Keratinocyte (primary cell): ENCODE results near the gene HOXB4.

Experiments
- EZH2 ChIP-seq: IDR thresholded peaks from one replicate; pipeline ENCODE4 v1.6.1; 2012; ENCODE audit warnings: inconsistent platforms, mild to moderate bottlenecking, low read length, moderate library complexity
- TF ChIP-seq, protein P1 (sequence below), 3 experiments: IDR thresholded peaks in 1 of 3; conservative IDR thresholded peaks in 1 of 3; optimal IDR thresholded peaks in 1 of 3; 2 replicates in 2 of 3; 3 replicates in 1 of 3; pipeline versions ENCODE3 to v1.5.1; 2011; ENCODE audit warnings: low read length in 3 of 3, mild to moderate bottlenecking in 3 of 3, moderate library complexity in 2 of 3, control low read depth in 1 of 3, inconsistent platforms in 1 of 3; ENCODE audit not compliant: insufficient read depth in 2 of 3; ENCODE audit errors: extremely low read depth in 1 of 3

DNA sequence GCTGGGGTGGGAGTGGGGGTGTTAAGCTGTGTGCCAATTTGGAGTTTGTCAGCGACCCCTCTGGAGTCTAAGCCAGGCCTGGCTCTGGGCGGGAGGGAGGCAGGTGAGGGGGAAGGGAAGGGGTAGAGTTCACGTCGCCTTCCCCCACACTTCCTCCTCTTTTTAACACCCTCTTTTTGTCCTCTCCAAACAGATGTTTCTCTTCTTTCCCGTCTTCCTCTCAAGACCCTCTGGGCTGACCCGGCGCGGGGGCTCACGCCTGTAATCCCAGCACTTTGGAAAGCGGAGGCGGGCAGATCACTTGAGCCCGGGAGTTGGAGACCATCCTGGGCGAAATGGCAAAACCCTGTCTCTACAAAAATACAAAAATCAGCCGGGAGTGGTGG is 50.6 kb downstream of the HOXB4 start:
- TF ChIP-seq, protein P1, sequence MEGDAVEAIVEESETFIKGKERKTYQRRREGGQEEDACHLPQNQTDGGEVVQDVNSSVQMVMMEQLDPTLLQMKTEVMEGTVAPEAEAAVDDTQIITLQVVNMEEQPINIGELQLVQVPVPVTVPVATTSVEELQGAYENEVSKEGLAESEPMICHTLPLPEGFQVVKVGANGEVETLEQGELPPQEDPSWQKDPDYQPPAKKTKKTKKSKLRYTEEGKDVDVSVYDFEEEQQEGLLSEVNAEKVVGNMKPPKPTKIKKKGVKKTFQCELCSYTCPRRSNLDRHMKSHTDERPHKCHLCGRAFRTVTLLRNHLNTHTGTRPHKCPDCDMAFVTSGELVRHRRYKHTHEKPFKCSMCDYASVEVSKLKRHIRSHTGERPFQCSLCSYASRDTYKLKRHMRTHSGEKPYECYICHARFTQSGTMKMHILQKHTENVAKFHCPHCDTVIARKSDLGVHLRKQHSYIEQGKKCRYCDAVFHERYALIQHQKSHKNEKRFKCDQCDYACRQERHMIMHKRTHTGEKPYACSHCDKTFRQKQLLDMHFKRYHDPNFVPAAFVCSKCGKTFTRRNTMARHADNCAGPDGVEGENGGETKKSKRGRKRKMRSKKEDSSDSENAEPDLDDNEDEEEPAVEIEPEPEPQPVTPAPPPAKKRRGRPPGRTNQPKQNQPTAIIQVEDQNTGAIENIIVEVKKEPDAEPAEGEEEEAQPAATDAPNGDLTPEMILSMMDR (optimal IDR thresholded peaks at IDR 0.05 in 1 of 3, IDR thresholded peaks at IDR 0.05 in 1 of 3, conservative IDR thresholded peaks at IDR 0.05 in 1 of 3; ENCODE audit: extremely low read depth in 1 of 3, insufficient read depth in 2 of 3, low read length in 3 of 3): no peak
- TF ChIP-seq EZH2: no peak
